Activated CD4-positive, alpha-beta T cell treated with anti-CD3 and anti-CD28 coated beads for 1 hour (primary cell): Measurements from ENCODE around the gene C10orf53.
"Not testable (repeated sequence)": the region's sequence is repeated elsewhere in the genome, so short reads cannot be mapped to it uniquely, and the experiment has no call there.

Experiments used
- DNase-seq: peaks from one replicate; pipeline ENCODE4 v3.0.0-alpha.2; 2020

Gene C10orf53

GRCh38 chr10:49653273-49653929, 26.1 kb upstream of the C10orf53 start:
- DNase-seq: no peak

GRCh38 chr10:49654036-49654693, 25.3 kb upstream of the C10orf53 start:
- no peak for DNase-seq

- no peak for DNase-seq
Measured at GRCh38 chr10:49655099-49655498, 24.4 kb upstream of the C10orf53 start.

GRCh38 chr10:49656845-49657493, 22.5 kb upstream of the C10orf53 start:
- DNase-seq: no peak

- no peak for DNase-seq
Measured at GRCh38 chr10:49657606-49658005, 21.8 kb upstream of the C10orf53 start.

- DNase-seq: no peak
Measured at GRCh38 chr10:49661140-49661856, 18.2 kb upstream of the C10orf53 start.

GRCh38 chr10:49662169-49662830, 17.2 kb upstream of the C10orf53 start:
- no peak for DNase-seq

GRCh38 chr10:49663596-49663995, 15.9 kb upstream of the C10orf53 start:
- DNase-seq: no peak

GRCh38 chr10:49664006-49664841, 15.2 kb upstream of the C10orf53 start:
- no peak for DNase-seq

GRCh38 chr10:49664842-49665355, 14.6 kb upstream of the C10orf53 start:
- DNase-seq: no peak

- no peak for DNase-seq
Measured at GRCh38 chr10:49666054-49666615, 13.3 kb upstream of the C10orf53 start.

GRCh38 chr10:49666685-49667084, 12.8 kb upstream of the C10orf53 start:
- no peak for DNase-seq

- DNase-seq: no peak
Measured at GRCh38 chr10:49667991-49668390, 11.5 kb upstream of the C10orf53 start.

GRCh38 chr10:49668684-49669083, 10.8 kb upstream of the C10orf53 start:
- DNase-seq: no peak

GRCh38 chr10:49678827-49679479, 498 bp upstream of the C10orf53 start:
- no peak for DNase-seq

GRCh38 chr10:49682449-49682848, 3.0 kb downstream of the C10orf53 start:
- DNase-seq: not testable (repeated sequence)

GRCh38 chr10:49682879-49683278, 3.4 kb downstream of the C10orf53 start:
- no peak for DNase-seq

- no peak for DNase-seq
Measured at GRCh38 chr10:49686651-49687050, 7.2 kb downstream of the C10orf53 start.

GRCh38 chr10:49688261-49688846, 8.9 kb downstream of the C10orf53 start:
- no peak for DNase-seq

- DNase-seq: no peak
Measured at GRCh38 chr10:49688920-49689319, 9.5 kb downstream of the C10orf53 start.
